Kidney epithelial cell (primary cell): ENCODE results near the gene LRP1-AS. TPM values are rescaled to one million over a fixed set of nuclear protein-coding genes. Genes with fewer than 3 reads are reported as not detected.

Experiments
- DNase-seq: peaks from one replicate; pipeline ENCODE4 v3.0.0-alpha.2; 2010; ENCODE audit warnings: low read depth
- H3K27me3 ChIP-seq: 2 replicates; pipeline ENCODE4 v1.6.0; 2011; ENCODE audit warnings: low read length; ENCODE audit not compliant: control insufficient read depth, insufficient read depth
- H3K36me3 ChIP-seq: 2 replicates; pipeline ENCODE4 v1.5.1; 2011; ENCODE audit warnings: low read length; ENCODE audit not compliant: control insufficient read depth, insufficient read depth
- H3K4me3 ChIP-seq: 2 replicates; pipeline ENCODE4 v1.5.1; 2011; ENCODE audit warnings: low read depth, mild to moderate bottlenecking, control low read depth, low read length
- CTCF ChIP-seq: IDR thresholded peaks from 2 replicates; pipeline ENCODE4 v1.5.1; 2011; ENCODE audit warnings: mild to moderate bottlenecking, moderate library complexity, low read length, control low read depth, inconsistent platforms; ENCODE audit not compliant: insufficient read depth, poor library complexity, severe bottlenecking
- total RNA-seq: library from RNA; depleted of rRNA; stranded (reverse); fragments of >200 nt; gene quantifications from 2 replicates; pipeline ENCODE4 v1.2.3, GENCODE V29; 2015

LRP1-AS gene
- total RNA-seq, 1 donor from 2014 or later: not detected

GRCh38 chr12:57178213-57178612 is 30.8 kb upstream of the LRP1-AS start:
- TF ChIP-seq CTCF: no peak
- no peak for DNase-seq
- Histone ChIP-seq H3K27me3 (no peaks in the 10 kb centered on the region), H3K4me3 (no peak overlapping the region), H3K36me3 (no peaks in the 10 kb centered on the region)

- Histone ChIP-seq H3K36me3 (no peaks in the 10 kb centered on the region), H3K27me3 (no peaks in the 10 kb centered on the region), H3K4me3 (no peak overlapping the region)
- DNase-seq: no peak
- TF ChIP-seq CTCF: no peak
Observed at GRCh38 chr12:57177354-57177753, 29.9 kb upstream of the LRP1-AS start.

- H3K4me3 ChIP-seq: no peak overlapping the region
- no peak for TF ChIP-seq CTCF
- no peaks in the 10 kb centered on the region for H3K27me3 ChIP-seq
- no peak for DNase-seq
- H3K36me3 ChIP-seq: no peaks in the 10 kb centered on the region
Observed at GRCh38 chr12:57176846-57177245, 29.4 kb upstream of the LRP1-AS start.

- no peaks in the 10 kb centered on the region for H3K36me3 ChIP-seq
- no peak for DNase-seq
- no peak overlapping the region for H3K4me3 ChIP-seq
- no peaks in the 10 kb centered on the region for H3K27me3 ChIP-seq
- no peak for TF ChIP-seq CTCF
Observed at GRCh38 chr12:57176139-57176477, 28.7 kb upstream of the LRP1-AS start.

- H3K4me3 ChIP-seq: no peak overlapping the region
- DNase-seq: peak; percentile 2
- H3K27me3 ChIP-seq: no peaks in the 10 kb centered on the region
- peak; percentile 79 for TF ChIP-seq CTCF
- no peaks in the 10 kb centered on the region for H3K36me3 ChIP-seq
Observed at GRCh38 chr12:57175428-57176138, 28.2 kb upstream of the LRP1-AS start.

GRCh38 chr12:57173683-57174082 is 26.3 kb upstream of the LRP1-AS start:
- H3K4me3 ChIP-seq: no peak overlapping the region
- TF ChIP-seq CTCF: no peak
- no peaks in the 10 kb centered on the region for H3K36me3 ChIP-seq
- no peaks in the 10 kb centered on the region for H3K27me3 ChIP-seq
- no peak for DNase-seq
